WI38 (cell line): Measurements from ENCODE around the gene SLC16A14.

ENCODE experiments used
- H3K4me3 ChIP-seq: 2 replicates; pipeline ENCODE4 v1.5.1; 2011; ENCODE audit warnings: low read depth, mild to moderate bottlenecking, control low read depth, low read length
- TF ChIP-seq, protein P1 (sequence below): IDR thresholded peaks from 2 replicates; pipeline ENCODE4 v1.5.1; 2012; ENCODE audit warnings: low read depth, mild to moderate bottlenecking, control low read depth, low read length

Gene SLC16A14

DNA sequence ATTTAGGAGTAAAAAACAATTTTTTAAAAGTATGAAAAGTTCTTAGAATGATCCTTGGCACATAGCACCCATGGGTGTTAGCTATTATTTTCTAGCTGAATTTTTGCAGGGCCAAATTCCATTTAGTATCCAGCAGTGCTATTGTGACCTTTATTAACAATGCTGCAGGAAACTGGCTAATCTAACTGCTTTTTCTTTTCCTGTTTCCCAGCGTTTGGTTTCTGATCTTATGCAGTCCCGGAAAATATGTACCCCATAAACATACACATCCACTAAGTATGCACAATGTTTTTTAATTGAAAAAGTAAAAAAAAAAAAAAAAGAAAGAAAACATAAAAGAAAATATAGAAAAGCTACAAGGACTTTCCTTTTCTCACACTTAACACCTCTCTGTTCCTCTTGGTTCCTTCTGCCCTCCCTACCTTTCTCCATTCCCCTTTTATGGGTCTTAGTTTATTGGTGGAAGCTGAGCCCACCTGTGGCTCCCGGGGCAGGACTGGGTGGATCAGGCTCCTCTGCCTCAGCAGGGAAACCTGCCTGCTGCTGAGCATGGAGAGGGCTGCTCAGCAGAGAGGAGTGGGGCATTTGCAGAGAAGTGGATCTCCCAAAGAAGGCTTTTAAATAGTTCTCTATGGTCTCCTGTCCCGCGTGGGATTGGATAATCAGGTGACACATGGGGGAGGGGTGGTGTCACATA, 9.3 kb upstream of the SLC16A14 start:
- TF ChIP-seq, protein P1, sequence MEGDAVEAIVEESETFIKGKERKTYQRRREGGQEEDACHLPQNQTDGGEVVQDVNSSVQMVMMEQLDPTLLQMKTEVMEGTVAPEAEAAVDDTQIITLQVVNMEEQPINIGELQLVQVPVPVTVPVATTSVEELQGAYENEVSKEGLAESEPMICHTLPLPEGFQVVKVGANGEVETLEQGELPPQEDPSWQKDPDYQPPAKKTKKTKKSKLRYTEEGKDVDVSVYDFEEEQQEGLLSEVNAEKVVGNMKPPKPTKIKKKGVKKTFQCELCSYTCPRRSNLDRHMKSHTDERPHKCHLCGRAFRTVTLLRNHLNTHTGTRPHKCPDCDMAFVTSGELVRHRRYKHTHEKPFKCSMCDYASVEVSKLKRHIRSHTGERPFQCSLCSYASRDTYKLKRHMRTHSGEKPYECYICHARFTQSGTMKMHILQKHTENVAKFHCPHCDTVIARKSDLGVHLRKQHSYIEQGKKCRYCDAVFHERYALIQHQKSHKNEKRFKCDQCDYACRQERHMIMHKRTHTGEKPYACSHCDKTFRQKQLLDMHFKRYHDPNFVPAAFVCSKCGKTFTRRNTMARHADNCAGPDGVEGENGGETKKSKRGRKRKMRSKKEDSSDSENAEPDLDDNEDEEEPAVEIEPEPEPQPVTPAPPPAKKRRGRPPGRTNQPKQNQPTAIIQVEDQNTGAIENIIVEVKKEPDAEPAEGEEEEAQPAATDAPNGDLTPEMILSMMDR, result no peak

DNA sequence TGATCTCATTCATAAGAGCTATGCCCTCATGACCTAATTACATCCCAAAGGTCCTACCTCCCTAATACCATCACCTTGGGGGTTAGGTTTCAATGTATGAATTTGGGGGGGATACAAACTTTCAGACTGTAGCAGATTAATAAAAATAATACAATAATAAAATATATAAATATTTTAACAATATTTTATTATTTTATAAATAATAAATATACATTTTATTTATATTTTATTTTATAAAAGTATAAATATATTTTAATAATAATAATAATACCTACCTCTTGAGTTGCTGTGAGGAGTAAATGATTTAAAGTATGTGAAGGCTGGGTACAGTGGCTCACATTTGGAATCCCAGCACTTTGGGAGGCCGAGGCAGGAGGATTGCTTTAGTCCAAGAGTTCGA, 8.1 kb upstream of the SLC16A14 start:
- TF ChIP-seq, protein P1, result no peak
- H3K4me3 ChIP-seq, result no peak overlapping the region

More for the DNA sequence above, 9.3 kb upstream of the SLC16A14 start:
- H3K4me3 ChIP-seq, result no peak overlapping the region

DNA sequence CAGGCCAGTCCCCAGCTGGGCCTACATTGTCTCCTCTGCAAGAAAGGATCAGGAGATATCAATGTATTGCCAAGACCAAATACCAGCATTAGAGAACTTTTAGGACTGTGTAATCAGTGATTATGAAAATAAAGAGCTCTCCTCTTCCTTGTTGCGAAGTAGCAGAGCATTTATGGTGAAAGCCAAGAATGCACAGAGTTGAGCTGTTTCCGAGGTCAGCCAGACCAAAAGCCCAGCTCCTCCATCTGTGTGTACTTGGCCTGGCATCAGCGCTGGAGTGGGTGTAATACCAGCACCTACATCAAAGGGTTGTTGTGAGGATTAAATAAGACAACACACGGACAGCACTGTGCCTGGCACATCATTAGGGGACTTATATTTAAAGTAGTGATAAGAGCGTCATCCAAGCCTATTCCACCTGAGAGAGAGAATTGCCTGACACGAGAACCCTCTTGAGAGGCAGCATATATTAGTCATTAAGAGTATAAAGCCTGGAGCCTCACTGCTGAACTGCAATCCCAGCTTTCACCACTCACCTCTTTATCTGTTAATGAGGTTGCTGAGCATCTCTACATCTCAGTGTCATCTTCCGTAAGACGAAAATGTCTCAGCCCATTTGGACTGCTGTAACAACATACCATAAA, 7.4 kb upstream of the SLC16A14 start:
- no peak overlapping the region for H3K4me3 ChIP-seq
- TF ChIP-seq, protein P1, result no peak

DNA sequence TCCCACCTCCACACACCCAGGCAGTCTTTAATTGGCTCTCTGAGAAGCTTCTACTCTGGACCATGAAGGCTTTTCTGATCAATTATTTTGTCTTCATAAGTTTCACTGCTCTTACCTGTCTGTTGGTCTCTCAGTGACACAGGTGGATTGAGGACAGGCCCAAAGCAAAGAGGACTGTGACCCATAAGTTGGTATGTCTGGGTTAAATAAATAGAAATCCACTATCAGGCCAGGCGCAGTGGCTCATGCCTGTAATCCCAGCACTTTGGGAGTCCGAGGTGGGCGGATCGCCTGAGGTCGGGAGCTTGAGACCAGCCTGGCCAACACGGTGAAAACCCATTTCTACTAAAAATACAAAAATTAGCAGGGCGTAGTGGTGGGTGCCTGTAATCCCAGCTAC, 2.7 kb upstream of the SLC16A14 start:
- TF ChIP-seq, protein P1, result no peak
- H3K4me3 ChIP-seq, result no peak overlapping the region

DNA sequence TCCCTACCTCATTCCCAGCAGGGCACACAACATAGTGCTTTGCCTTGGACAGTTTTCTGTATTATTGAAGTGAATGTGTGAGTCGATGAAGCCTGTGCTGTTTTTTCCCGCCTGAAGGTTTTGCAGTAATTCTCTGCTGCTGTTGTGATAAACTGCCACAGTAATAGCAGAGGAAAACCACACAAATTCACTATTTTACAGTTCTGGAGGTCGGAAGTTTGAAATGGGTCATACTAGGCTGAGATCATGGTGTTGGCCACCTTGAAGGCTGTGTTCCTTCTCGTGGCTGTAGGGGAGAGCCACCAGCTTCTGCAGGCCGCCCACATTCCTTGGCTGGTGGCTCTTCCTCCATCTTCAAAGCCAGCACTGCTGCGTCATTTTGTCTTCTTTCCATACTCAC, 678 bp upstream of the SLC16A14 start:
- TF ChIP-seq, protein P1, result no peak
- no peak overlapping the region for H3K4me3 ChIP-seq

DNA sequence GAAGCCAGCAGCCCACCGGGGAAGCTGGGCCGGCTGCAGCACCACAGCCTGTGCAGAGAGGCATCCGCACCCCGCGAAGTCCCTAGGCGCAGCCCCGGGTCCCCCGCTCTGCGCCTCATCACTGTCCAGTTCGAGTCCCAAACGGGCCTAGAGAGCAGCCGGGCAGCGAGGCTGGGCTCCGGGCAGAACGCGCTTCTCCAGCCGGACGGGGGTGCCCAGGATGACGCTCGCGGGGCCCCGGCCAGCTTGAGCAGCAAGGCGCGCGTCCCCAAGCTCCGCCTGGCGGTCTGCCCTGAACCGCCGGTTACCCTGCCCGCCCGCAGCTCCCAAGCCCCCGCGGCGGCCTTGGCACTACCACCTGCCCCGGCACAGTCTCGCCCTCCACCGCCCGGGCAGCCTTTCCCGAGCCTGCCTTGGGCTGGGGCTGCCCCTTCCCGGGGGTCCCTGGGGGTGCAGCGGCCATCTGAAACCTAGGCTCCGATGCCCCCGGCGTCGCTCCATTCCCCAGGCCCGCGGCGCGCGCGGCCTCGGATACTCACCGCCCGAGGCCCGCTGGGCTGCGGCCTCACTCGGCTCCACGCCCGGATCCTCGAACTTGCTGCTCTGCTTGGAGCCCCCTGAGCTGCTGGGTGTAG, 591 bp downstream of the SLC16A14 start:
- peak overlapping the region; percentile 62 for H3K4me3 ChIP-seq
- TF ChIP-seq, protein P1, result peak; percentile 20; the same call in 1 of the 2 replicates

DNA sequence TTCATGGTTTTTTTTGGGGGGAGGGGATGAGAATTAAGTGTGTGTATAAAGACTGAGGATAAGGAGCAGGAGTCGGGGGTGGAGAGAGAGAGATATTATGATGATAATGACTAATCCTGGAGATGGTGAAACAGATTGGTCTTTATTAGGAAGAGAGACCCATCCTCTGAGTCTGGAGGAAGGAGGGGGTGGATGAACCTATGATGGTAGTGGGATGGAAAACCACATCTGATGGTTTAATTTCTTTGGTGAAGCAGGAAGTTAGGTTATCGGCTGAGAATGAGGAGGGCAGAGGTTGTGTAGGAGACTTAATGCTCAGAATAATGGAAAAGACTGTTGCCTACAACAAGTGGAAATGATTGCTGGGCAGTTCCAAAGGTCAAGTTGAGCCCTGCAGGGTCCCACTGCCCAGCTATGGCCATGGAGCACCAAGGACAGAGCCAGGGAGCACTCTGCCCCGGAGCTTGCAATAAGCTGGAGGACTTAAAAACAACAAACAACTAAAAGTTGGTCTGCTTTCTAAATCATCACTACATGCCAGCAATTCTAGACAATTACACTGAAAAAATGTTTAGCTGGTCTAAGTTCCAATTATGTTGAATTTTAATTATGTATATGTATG, 7.9 kb downstream of the SLC16A14 start:
- H3K4me3 ChIP-seq, result no peak overlapping the region
- TF ChIP-seq, protein P1, result no peak
